Activated CD8-positive, alpha-beta memory T cell treated with anti-CD3 and anti-CD28 coated beads, Interleukin-2, amount 10 ng/mL, durations not matched to agents 7 days and 5 days (primary cell): ENCODE results near the gene IQCM. TPM values are rescaled to one million over a fixed set of nuclear protein-coding genes. Genes with fewer than 3 reads are reported as not detected.
"Not testable (repeated sequence)": the region's sequence is repeated elsewhere in the genome, so short reads cannot be mapped to it uniquely, and the experiment has no call there.

Experiments used
- ATAC-seq: fragments of 150-1000 bp; cut with Tn5 transposase; one replicate; pipeline ENCODE4 v1.10.0; 2021; ENCODE audit warnings: moderate library complexity
- CTCF ChIA-PET: fragments of 350-600 bp; sonication (Branson Sonifier 250); formaldehyde crosslinking; loops from one replicate; lab custom pipeline; 2021; ENCODE audit warnings: antibody characterized with exemption; lab: Charles Lee
- DNase-seq: peaks from one replicate; pipeline ENCODE4 v3.0.0-alpha.2; 2020
- H3K27ac Mint-ChIP-seq: one replicate; pipeline ENCODE4 v1.8.0; 2021; ENCODE audit warnings: mild to moderate bottlenecking, mixed read lengths
- H3K27me3 Mint-ChIP-seq: one replicate; pipeline ENCODE4 v1.8.0; 2021; ENCODE audit warnings: mixed read lengths
- H3K36me3 Mint-ChIP-seq: one replicate; pipeline ENCODE4 v1.8.0; 2021; ENCODE audit warnings: mild to moderate bottlenecking, mixed read lengths
- H3K4me1 Mint-ChIP-seq: one replicate; pipeline ENCODE4 v1.8.0; 2021; ENCODE audit warnings: mixed read lengths
- H3K4me3 Mint-ChIP-seq: one replicate; pipeline ENCODE4 v1.8.0; 2021; ENCODE audit warnings: mild to moderate bottlenecking, moderate library complexity, mixed read lengths
- H3K9me3 Mint-ChIP-seq: one replicate; pipeline ENCODE4 v1.8.0; 2022; ENCODE audit warnings: low read depth, mixed read lengths
- total RNA-seq, 2 experiments: library from RNA; stranded (reverse); gene quantifications; one replicate each; pipeline ENCODE4 v1.2.3, GENCODE V29; 2021

The IQCM gene
- total RNA-seq, 2 experiments from 2014 or later: not detected

DNA sequence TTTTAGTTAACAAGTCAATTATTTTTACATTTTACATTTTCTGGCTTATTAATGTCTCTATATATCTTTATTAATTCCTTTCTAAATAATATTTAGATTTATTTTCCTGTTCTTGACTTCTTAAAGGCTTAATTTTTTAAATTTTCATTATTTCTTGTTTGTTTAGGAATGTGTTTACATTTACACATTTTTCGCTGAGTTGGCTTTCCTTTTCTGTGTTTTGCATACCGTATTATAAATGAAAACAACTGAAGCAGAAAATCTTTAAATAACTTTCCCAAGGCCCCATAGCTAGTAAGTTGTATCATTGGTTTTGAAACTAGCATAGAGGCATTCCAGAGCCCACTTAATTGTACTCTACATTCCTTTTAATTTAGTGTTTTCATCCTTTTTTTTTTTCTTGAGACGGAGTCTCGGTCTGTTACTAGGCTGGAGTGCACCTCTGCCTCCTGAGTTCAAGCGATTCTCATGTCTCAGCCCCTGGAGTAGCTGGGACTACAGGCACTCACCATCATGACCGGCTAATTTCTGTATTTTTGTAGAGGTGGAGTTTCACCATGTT lies 261.6 kb downstream of the IQCM start:
- Mint-ChIP-seq H3K4me1 (no peaks in the 10 kb centered on the region), H3K36me3 (no peaks in the 10 kb centered on the region), H3K27ac (no peak overlapping the region), H3K4me3 (no peak overlapping the region), H3K27me3 (no peaks in the 10 kb centered on the region), H3K9me3 (no peaks in the 10 kb centered on the region)
- DNase-seq (no peak), ATAC-seq (no peak)
- CTCF ChIA-PET: no interaction called here

DNA sequence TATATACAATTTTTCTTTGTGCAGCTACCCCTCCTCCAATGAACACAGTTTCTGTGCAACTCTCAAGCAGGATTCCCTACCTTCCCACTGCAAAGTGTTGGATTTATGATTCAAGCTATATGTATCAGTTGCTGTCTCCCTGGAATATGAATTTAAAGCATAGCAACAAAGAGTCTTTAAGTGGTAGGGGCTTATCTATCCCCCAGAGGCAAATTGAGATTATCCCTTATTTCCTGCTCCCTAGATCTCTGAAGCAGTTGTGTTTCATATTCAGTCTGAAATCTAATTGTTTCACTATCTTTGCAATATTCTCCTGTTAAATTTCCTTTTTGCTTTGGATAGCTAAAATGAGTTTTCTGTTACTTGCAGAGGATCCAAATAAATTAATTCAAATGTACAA lies 263.0 kb downstream of the IQCM start:
- Mint-ChIP-seq H3K36me3 (no peaks in the 10 kb centered on the region), H3K27me3 (no peaks in the 10 kb centered on the region), H3K27ac (no peak overlapping the region), H3K4me1 (no peaks in the 10 kb centered on the region), H3K4me3 (no peak overlapping the region), H3K9me3 (no peaks in the 10 kb centered on the region)
- no peak for DNase-seq
- ATAC-seq: no peak
- CTCF ChIA-PET: no interaction called here

DNA sequence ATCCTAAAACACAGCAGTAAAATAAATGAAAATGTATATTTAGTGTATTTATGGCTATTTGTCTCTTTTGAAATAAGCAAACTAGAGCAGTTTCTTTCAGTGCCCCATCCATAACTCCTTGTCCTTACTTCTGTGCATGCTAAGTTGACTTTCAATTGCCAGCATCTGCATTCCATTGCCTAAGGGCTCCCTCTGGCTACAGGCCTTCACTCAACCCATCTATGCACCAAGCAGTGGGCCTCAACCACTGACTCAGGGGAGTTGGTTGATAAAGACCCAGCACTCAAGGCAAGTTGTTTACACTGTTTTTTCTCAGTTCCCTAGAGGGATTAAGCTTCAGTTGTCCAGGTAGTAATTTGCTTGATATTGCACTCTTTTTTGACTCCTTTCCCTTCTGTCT lies 265.7 kb downstream of the IQCM start:
- no peaks in the 10 kb centered on the region for H3K4me1 Mint-ChIP-seq
- CTCF ChIA-PET: no interaction called here

DNA sequence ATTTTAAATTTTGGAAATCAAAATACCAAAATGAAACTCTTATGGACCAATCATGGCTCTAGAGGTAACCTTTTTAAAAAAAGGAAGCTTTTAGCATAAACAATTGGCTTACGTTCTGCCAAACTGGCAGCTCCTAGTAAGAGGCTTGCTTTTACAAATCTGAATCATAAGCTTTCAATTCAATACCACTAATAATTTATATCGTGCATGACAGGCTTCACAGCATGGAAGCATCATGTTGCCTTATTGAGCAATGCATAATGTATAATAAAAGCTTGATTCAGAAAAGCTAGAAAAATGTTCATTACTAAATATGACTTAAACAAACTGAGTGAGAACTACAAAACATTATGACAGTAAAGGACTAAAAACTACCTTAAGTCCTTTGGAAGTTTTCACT lies 280.9 kb downstream of the IQCM start:
- Mint-ChIP-seq H3K4me1 (no peaks in the 10 kb centered on the region), H3K27ac (no peak overlapping the region), H3K4me3 (no peak overlapping the region), H3K27me3 (no peaks in the 10 kb centered on the region), H3K36me3 (no peaks in the 10 kb centered on the region), H3K9me3 (peaks cover 2% of the 10 kb centered on the region)
- DNase-seq (no peak), ATAC-seq (no peak)
- CTCF ChIA-PET: no interaction called here

More for the DNA sequence above, 265.7 kb downstream of the IQCM start:
- Mint-ChIP-seq H3K9me3 (no peaks in the 10 kb centered on the region), H3K27me3 (no peaks in the 10 kb centered on the region), H3K27ac (no peak overlapping the region), H3K36me3 (no peaks in the 10 kb centered on the region), H3K4me3 (no peak overlapping the region)
- no peak for ATAC-seq
- no peak for DNase-seq

DNA sequence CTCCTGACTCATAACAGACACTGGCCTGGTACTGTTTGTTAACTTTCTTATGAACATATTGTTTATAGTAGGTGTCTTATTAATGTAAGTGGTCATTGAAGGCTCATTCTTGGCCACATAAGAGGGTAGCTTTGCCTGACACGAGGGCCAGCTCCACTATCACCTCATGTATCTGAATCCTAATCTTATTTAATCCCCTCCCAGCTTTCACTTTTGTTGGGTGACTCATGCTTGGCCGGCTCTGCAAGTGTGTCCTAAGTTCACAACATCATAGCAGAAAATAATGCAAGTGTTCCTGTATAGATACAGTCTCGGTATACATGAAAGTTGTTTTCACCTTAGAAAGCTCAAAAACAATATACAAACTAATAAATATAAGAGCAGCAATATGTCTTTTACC lies 283.8 kb downstream of the IQCM start:
- Mint-ChIP-seq H3K27me3 (no peaks in the 10 kb centered on the region), H3K27ac (no peak overlapping the region), H3K4me3 (no peak overlapping the region), H3K36me3 (no peaks in the 10 kb centered on the region), H3K9me3 (peaks cover 2% of the 10 kb centered on the region), H3K4me1 (no peaks in the 10 kb centered on the region)
- CTCF ChIA-PET: no interaction called here
- ATAC-seq: no peak
- no peak for DNase-seq

DNA sequence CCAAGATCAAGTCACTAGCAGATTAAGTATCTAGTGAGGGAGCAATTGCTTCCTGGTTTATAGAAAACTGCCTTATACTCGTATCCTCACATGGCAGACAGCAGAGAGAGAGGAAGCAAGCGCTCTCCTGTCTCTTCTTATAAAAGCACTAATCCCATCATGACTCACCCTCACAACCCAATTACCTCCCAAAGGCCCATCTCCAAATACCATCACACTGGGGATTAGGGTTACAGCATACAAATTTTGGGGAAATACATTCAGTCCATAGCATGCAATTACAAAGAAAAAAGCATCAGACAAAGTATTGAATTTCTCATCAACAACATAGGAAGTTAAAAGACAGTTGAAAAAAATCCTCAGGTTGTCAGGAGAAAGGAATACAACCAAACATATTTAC lies 292.6 kb downstream of the IQCM start:
- DNase-seq: no peak
- peaks cover 3% of the 10 kb centered on the region for H3K9me3 Mint-ChIP-seq
- H3K27ac Mint-ChIP-seq: no peak overlapping the region
- no peaks in the 10 kb centered on the region for H3K4me1 Mint-ChIP-seq
- H3K36me3 Mint-ChIP-seq: no peaks in the 10 kb centered on the region
- CTCF ChIA-PET: no interaction called here
- H3K27me3 Mint-ChIP-seq: no peaks in the 10 kb centered on the region
- ATAC-seq: no peak
- H3K4me3 Mint-ChIP-seq: no peak overlapping the region

DNA sequence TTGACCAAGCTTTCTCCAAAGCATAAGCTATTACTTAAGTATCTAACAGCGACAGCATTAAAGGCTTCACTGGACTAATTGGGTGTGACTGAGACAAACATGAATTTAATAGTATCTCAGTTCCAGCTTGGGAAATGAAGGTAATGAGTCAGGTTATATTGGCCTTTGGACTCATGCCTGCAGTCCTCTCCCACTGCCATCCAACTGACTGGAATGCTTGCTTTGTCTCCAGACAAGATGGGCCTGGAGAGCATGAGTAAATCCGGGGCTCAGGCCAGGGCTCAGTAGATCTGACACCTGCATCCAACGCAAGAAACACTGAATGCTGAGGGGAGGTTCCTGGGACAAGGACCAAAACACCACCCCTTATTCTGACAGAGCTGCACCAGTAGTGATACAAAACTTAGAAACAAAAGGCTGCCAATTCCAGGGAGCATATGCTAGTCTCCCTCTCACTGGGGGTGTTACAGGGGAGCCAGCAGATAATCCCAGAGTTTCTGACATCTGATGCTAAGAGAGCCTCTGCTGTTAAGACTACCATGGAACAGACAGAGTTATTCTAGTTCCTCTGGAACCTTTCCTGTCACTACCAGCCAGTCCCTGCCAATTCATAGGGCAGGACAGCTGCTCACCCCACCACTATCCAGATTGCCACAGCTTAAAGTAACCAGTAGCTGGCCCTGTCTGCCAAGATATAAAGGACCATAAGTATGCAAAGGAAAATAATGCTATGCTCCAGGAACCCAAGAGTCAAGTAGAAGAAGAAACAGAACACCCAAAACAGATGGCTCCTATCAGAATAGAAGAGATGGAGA lies 293.8 kb downstream of the IQCM start:
- CTCF ChIA-PET: no interaction called here
- H3K36me3 Mint-ChIP-seq: no peaks in the 10 kb centered on the region
- H3K27me3 Mint-ChIP-seq: no peaks in the 10 kb centered on the region
- no peak overlapping the region for H3K4me3 Mint-ChIP-seq
- H3K4me1 Mint-ChIP-seq: no peaks in the 10 kb centered on the region
- H3K9me3 Mint-ChIP-seq: peaks cover 5% of the 10 kb centered on the region
- ATAC-seq (no peak), DNase-seq (no peak)
- no peak overlapping the region for H3K27ac Mint-ChIP-seq

DNA sequence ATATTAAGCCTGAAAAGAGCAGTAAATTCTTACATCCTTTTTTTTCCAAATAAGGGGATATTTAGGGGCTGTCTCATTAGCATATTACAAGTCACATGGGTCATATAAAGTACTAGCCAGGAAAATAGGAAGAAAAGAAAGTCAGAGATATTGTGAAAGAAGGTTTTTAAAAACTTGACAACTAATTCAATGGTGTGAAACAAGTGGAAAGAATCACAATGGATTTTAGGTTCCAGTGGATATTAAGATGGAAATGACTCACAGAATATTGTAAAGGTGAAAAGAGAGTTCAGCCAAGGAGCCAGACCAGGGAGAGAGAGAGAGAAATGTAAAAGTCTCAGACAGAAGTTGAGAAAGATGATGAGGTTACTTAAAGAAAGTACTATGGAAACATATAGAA lies 297.2 kb downstream of the IQCM start:
- CTCF ChIA-PET: no interaction called here
- Mint-ChIP-seq H3K27me3 (no peaks in the 10 kb centered on the region), H3K9me3 (peaks cover 4% of the 10 kb centered on the region), H3K36me3 (no peaks in the 10 kb centered on the region), H3K4me3 (no peak overlapping the region), H3K4me1 (no peaks in the 10 kb centered on the region), H3K27ac (no peak overlapping the region)
- DNase-seq (no peak), ATAC-seq (no peak)

DNA sequence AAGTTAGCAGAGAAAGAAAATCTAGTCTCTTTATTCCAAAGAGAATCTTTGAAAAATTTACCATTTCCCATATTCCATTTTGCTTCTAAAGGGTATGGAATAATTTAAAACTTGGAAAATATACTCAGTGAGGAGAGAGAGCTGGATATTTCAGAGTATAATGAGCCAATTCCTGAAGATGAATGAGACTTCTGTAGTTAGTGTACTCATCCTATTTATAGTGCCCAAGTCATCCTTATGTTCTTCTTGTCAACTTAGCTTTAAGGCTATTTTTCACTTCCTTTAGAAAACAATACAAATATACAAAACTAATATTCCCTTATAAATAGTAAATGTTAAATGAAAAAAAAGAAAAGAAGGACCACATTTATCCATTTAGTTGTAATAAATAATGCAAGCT lies 302.6 kb downstream of the IQCM start:
- DNase-seq: no peak
- CTCF ChIA-PET: no interaction called here
- H3K9me3 Mint-ChIP-seq: peaks cover 2% of the 10 kb centered on the region
- H3K27ac Mint-ChIP-seq: no peak overlapping the region
- ATAC-seq: no peak
- no peak overlapping the region for H3K4me3 Mint-ChIP-seq
- H3K4me1 Mint-ChIP-seq: no peaks in the 10 kb centered on the region
- H3K27me3 Mint-ChIP-seq: no peaks in the 10 kb centered on the region
- H3K36me3 Mint-ChIP-seq: no peaks in the 10 kb centered on the region

DNA sequence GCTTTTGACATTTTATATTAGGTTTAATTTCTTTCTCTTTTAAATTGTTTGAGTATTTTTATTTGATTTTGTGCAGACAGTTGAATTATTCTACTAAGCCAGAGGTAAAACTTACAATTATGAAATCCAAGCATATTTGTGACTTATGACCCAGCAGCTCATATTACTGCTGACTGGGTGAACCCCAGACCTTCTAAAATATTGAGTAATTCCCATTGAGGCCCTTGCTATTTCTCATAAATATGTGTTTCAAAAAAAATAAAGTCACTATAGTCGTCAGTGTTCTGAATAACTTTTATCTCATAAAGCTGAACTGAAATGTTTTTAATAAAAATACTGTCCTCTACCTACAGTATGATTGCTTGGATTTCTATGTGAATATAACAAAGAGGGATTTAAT lies 303.1 kb downstream of the IQCM start:
- ATAC-seq: no peak
- Mint-ChIP-seq H3K36me3 (no peaks in the 10 kb centered on the region), H3K4me3 (no peak overlapping the region), H3K27me3 (no peaks in the 10 kb centered on the region), H3K9me3 (peaks cover 2% of the 10 kb centered on the region), H3K4me1 (no peaks in the 10 kb centered on the region), H3K27ac (no peak overlapping the region)
- no peak for DNase-seq
- CTCF ChIA-PET: no interaction called here

DNA sequence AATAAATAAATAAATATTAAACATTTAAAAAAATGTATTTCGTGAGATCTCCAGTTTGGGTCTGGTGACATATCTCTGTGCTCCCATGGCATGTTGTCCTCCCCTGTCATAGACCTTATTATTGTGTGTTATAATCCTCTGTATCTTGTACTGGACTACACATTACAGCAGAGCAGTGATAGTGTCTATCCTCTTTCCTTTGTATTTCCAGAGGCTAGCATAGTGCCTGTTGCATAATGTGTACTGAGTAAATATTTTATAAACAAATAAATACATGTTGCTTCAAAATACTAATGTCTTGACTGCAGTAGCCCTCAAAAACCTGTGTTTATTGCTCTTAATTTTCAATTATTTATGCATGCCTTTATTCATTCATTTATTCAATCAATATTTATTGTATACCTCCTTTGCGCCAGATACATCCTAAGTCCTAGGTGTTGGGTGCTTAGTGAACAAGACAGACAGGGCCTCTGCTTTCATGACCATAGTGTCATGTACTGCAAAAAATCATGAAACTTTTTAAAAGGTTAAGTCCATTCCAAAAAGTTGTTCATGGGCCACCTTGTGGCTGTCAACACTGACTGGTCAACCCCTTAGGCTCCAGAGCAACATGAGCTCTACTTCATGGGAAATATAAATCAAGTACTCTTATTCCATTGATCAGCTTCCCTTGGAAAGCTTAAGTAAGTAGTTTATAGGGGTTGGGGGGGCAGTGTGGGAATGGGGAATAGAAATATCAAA lies 303.9 kb downstream of the IQCM start:
- Mint-ChIP-seq H3K27ac (no peak overlapping the region), H3K27me3 (no peaks in the 10 kb centered on the region), H3K9me3 (no peaks in the 10 kb centered on the region), H3K4me3 (no peak overlapping the region), H3K36me3 (no peaks in the 10 kb centered on the region), H3K4me1 (no peaks in the 10 kb centered on the region)
- DNase-seq: no peak
- no peak for ATAC-seq
- CTCF ChIA-PET: no interaction called here

DNA sequence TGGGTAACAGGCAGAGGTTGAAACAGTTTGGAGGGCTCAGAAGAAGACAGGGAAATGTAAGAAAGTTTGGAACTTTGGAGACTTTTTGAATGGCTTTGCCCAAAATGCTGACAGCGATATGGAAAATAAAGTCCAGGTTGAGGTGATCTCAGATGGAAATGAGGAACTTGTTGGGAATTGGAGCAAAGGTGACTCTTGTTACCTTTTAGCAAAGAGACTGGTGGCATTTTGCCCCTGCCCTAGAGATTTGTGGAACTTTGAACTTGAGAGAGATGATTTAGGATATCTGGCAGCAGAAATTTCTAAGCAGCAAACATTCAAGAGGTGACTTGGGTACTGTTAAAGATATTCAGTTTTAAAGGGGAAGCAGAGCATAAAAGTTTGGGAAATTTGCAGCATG lies 308.3 kb downstream of the IQCM start:
- DNase-seq, H3K36me3 Mint-ChIP-seq, ATAC-seq, H3K27me3 Mint-ChIP-seq, H3K27ac Mint-ChIP-seq, H3K4me1 Mint-ChIP-seq, CTCF ChIA-PET, H3K4me3 Mint-ChIP-seq, H3K9me3 Mint-ChIP-seq: not testable (repeated sequence)

DNA sequence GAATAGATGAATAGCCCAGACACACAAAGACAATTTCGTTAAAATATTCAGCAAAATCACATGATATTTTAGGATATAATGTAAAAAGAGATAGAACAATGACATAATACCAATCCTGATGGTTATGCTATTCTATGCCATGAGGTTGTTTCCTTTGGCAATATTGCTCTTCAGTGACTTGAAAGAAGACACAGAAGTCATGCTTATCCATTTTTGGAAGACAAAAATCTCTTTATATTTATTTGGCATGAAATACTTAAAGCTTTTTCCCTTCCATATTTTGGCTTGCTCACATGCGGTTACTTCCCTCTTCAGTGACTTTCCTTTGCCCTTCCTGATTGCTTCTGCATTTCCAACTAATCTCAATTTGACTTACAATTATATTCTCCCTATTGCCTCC lies 314.8 kb downstream of the IQCM start:
- CTCF ChIA-PET: no interaction called here
- peaks cover 2% of the 10 kb centered on the region for H3K9me3 Mint-ChIP-seq
- ATAC-seq (no peak), DNase-seq (no peak)
- H3K4me3 Mint-ChIP-seq: no peak overlapping the region
- H3K27me3 Mint-ChIP-seq: no peaks in the 10 kb centered on the region
- no peaks in the 10 kb centered on the region for H3K4me1 Mint-ChIP-seq
- H3K27ac Mint-ChIP-seq: no peak overlapping the region
- no peaks in the 10 kb centered on the region for H3K36me3 Mint-ChIP-seq

DNA sequence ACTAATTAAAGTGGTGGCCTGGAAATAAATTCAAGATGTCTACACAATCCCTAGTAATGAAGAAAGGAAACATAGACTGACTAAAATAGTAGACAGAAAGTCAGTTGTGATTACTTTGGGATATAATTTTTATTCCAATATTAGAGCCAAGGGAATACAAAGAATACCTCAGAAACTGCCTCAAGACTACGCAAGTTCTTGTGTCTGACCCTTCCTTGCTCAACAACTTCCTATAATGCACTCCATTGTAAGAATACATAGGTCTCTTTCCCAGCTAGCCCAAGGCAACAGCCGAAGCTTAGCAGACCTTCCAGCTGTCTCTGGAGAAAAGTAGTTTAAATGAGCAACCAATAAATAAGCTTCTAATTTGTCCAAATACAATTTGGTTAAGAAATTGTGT lies 315.9 kb downstream of the IQCM start:
- DNase-seq: no peak
- Mint-ChIP-seq H3K27ac (no peak overlapping the region), H3K4me1 (no peaks in the 10 kb centered on the region), H3K27me3 (no peaks in the 10 kb centered on the region), H3K36me3 (no peaks in the 10 kb centered on the region), H3K9me3 (peaks cover 2% of the 10 kb centered on the region), H3K4me3 (no peak overlapping the region)
- CTCF ChIA-PET: no interaction called here
- no peak for ATAC-seq
